GM18909 (cell line): ENCODE results near the gene FBXO21.

Experiments used
- ATAC-seq: cut with Tn5 transposase; IDR thresholded peaks from one replicate; pipeline ENCODE4 v1.9.1; 2021; ENCODE audit warnings: mild to moderate bottlenecking; ENCODE audit not compliant: unreplicated experiment, poor library complexity

Gene FBXO21

DNA sequence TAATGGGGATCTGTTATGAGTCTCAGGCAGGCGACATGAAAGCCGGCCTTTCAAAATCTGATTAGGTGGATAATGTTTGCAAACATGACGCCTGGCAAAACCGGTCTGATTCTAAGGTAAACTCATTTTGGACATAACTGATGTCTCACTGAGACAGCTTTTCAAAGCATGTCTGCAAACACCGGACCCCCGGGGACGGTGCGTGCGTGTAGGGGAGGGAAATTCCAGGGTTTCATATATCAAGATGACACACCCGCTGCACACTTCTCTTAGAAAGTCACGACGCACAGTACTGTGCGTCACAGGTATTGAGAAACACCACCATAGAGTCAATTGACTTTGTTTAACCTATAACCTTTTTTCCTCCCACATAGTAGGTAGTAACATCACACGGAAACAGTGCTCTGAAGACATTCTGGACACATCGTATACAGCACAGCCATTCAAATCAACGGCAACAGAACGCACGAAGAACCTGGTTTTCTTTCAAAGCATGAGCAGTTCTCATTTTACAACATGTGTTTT lies 47.2 kb downstream of the FBXO21 start:
- ATAC-seq = no peak

GRCh38 chr12:117142094-117142493 lies 48.2 kb downstream of the FBXO21 start:
- no peak for ATAC-seq

- ATAC-seq = no peak
Measured at GRCh38 chr12:117141097-117141898, 49.0 kb downstream of the FBXO21 start.

- no peak for ATAC-seq
Measured at GRCh38 chr12:117140397-117141096, 49.7 kb downstream of the FBXO21 start.

- no peak for ATAC-seq
Measured at GRCh38 chr12:117139025-117139717, 51.1 kb downstream of the FBXO21 start.

- no peak for ATAC-seq
Measured at GRCh38 chr12:117134721-117135120, 55.5 kb downstream of the FBXO21 start.

DNA sequence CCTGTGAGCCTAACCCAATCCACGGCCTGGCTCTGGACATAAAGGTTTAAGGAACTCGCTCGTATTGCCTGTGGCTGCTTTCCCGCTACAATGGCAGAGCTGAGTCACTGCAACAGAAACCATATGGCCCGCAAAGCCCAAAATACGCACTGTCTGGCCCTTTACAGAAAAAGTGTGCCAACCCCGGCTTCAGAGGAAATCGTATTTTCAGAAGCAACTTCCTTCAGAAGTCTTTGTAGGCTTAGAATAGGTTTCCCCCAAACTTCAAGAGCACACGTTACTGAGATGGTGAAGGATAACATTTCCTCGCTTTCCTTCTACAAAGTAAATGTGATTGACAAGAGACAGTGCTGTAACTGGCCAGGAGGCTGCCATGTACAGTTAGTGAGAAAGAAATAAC lies 56.2 kb downstream of the FBXO21 start:
- ATAC-seq = no peak

DNA sequence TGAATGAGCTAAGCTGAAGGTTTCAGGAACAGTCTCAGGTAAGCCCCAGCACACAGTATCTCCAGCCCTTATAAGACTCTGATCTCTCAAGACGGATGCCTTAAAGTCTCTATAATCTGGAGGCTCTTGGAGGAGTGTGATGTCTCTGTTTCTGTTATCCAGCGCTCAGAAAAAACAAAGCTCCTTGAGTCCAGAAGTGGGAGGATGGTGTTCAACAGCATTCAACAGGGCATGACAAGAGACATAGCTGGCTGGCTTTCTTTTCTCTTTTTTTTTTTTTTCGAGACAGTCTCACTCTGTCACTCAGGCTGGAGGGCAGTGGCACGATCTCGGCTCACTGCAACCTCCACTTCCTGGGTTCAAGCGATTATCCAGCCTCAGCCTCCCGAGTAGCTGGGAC lies 59.5 kb downstream of the FBXO21 start:
- no peak for ATAC-seq

GRCh38 chr12:117129391-117129790 lies 60.9 kb downstream of the FBXO21 start:
- ATAC-seq = no peak

DNA sequence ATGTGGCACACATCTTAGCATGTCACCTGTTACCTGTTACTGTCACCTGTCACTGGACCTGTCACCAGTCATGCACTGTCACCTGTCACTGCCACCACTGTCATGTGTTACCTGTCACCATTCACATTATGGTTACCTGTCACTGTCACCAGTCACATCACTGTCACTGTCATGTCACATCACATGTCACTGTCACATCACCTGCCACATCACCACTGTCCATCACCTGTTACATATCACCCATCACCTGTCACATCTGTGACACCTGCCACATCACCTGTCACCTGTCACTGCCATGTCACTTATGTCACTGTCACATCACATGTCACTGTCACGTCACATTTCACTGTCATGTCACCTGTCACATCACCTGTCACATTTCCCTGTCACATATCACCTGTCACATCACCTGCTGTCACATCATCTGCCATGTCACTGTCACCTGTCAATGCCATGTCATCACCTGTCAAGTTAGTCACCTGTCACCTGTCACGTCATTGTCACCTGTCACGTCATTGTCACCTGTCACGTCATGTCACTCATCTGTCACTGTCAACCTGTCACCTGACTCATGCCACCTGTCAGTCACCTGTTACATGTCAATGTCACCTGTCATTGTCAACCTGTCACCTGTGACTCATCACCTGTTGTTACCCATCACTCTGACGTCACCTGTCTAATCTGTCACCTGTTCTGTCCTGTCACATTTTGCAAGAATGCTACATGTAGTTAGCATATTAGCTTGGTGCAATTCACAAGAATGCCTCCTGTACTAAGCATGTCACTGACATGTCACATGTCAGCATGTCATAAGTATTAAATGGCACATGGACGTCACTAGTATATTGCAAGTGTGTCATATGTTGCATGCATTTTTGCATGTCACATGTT lies 62.1 kb downstream of the FBXO21 start:
- no peak for ATAC-seq

DNA sequence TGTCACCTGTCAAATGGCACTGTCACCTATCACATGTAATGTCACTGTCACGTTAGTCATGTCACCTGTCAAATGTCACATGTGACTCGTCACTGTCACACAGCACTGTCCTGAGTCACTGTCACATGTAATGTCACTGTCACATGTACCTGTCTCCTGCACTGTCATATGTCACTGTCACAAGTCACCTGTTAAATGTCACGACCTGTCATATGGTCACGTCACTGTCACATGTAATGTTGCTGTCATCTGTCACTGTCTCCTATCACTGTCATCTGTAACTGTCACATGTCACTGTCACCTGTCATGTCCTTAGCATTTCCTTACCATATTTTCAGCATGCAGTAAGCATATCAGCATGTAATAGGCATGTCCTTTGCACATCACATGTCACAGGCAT lies 63.9 kb downstream of the FBXO21 start:
- no peak for ATAC-seq

DNA sequence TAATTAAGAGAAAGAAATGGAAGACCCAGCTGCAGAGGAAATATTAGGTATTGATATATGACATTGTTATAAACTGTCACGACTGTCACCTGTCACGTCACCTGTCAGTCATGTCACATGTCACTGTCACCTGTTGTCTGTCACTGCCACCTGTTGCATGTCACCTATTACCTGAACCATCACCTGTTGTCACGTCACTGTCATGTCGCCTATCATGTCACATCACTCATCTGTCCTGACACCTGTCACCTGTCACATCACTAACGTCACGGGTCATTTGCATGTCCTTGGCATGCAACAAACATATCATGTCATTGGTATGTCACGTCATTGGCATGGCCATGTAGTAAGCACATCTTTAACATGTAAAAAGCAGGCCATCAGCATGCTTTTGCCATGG lies 64.5 kb downstream of the FBXO21 start:
- no peak for ATAC-seq

GRCh38 chr12:117125272-117125613 lies 65.0 kb downstream of the FBXO21 start:
- no peak for ATAC-seq

DNA sequence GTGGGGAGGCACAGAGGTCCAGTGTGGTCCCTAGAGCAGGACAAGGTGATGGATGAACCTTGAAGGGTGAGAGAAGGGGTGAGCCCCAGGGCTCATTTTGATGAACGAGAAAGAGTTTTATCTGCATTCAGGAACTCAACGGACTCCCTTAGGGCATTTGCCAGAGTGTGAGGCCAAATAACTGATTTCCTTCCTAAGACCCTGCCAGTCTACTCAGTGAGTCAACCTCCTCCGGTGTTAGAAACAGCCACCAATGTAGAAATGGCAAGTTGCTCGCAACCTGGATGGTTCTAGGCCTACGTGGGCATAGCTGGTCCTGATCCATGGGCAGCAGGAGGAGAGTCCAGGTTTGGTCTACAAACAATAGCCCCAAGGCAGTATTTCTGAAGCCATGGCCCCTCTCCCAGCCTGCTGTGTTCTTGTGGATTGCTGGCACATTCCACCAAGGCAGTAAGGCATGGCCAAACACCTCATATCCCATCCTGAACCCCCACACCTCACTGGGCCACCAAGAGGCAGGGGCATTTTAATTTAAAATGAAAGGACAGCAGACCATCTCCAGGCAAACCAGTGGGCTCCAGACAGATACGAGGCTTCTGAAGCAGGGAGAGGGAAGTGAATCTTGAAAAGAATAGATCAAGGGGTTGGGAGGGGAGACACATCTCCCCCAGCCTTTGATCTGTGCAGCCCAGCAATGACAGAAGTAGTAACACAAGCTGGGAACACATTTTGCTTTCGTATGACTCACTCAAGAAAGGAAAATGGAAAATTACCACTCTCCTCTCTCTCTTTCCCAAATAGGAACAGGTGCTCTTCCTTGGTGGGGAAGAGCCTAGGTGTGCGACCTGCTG lies 65.6 kb downstream of the FBXO21 start:
- ATAC-seq = no peak

GRCh38 chr12:117121441-117121840 lies 68.8 kb downstream of the FBXO21 start:
- no peak for ATAC-seq

DNA sequence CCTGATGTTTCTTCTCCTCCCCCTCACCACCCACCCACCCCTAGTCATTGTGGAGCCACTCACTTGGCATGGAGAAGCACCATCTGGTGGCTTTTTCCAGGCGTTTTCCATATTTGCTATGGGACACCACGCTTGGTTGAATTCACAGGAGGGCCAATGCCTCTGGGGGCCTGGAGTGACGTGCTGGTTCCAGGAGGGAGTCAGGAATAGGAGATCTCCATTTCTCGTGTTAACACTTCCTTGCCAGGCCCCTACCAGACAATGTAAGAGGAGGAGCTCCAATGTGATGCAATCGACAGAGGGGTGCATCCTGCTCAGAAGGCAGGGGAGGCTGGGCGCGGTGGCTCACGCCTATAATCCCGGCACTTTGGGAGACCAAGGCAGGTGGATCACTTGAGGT lies 69.5 kb downstream of the FBXO21 start:
- ATAC-seq = no peak

DNA sequence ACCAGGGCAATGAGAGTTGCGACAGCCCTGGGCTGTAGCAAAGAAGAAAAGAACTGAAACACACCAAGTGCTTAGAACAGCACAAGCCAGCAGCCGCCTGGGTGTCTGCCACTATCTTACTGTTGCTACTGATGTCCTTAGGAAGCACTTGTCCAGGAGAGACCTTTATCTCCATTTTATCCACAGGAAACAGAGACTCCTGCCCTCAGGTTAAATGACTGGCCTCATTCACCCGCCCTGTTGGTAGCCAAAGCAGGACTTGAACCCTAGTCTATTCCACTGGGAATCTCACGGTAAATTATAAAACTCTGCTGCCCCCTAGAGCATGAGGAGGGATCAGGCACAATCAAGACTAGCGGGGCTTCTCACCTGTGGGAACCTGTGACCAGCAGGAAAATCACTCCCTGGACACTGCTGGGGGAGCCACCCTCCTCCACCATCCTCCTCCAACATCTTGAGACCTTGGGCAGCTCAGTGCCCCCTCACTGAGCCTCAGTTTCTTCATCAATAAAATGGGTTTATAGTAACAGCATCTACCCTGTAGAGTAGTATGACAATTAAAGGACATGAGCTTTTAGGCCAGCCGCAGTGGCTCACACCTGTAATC lies 70.6 kb downstream of the FBXO21 start:
- no peak for ATAC-seq

DNA sequence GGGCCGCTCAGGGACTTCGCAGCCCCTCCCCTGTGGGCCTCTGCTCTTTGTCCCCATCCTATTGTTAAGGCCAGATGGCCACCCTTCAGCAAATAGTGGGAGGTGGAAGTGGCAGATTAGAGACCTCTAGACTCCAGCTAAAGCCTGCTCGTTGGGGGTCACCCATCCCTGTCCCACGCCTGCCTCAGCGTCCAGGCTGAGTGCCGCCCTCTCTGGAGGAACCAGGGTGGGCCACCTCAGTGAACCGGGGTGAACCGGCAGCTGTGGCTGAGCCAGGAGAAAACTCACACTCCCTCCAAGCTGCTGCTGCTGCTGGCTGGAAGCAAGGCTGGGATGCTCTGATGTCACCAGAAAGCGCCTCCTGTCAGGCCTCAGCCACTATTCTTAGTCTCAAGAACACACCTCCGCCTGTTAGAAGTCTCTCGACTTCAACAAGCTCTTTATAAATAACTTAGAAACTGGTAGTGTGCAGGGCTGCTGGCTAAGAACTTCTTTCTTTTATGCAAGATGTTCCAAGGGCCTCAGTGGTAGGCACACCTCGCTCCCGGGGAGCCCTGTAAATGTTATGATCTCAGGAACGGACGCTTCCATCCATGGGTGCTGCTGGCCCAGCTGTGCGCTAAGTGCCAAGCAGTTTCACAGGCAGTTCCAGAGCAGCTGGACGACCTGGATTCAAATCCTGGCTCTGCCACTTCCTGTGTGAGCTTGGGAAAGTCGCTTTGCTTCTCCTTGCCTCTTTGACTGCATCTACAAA lies 71.3 kb downstream of the FBXO21 start:
- ATAC-seq = no peak
